Measurements from ENCODE around the gene CD9. TPM values are rescaled to one million over a fixed set of nuclear protein-coding genes. Genes with fewer than 3 reads are reported as not detected.

The CD9 gene
- polyA plus RNA-seq, 1 donor (not counting 4 experiments of a cell fraction or from before 2014, with no cell fraction given) = 1,084 TPM

DNA sequence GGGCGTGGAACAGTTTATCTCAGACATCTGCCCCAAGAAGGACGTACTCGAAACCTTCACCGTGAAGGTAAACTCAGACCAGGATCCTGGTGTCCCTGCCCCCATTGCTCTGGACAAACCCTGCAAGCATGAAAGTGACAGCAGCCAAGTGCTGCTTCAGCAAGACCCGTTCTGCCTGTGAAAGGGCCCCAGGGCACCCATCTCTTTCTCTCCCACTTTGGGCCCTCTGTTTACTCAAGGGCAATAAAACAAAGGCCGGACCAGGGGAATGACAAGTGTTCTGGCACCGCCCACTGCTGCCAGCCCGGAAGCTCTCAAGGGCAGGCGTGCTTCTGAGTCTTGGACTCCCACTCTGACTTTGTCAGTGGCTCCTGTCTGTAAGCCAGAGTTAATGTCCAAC, 35.3 kb downstream of the CD9 start:
- H3K79me2 ChIP-seq (ENCODE audit: control insufficient read depth, insufficient read depth, low read length) = peaks cover 25% of the 10 kb centered on the region
- peaks cover 2% of the 10 kb centered on the region for H4K20me1 ChIP-seq (ENCODE audit: control insufficient read depth, extremely low read depth, insufficient read depth, low read length)
- peaks cover 54 to 60% of the 10 kb centered on the region in 2 experiments for H3K36me3 ChIP-seq (ENCODE audit: control insufficient read depth in 2 of 2, extremely low read depth in 1 of 2, insufficient read depth in 2 of 2, low read length in 2 of 2)
- H2AFZ ChIP-seq (ENCODE audit: control insufficient read depth, low read length) = no peak overlapping the region
- H3K9me3 ChIP-seq (ENCODE audit: control insufficient read depth, low read depth, low read length) = no peaks in the 10 kb centered on the region
- no peak overlapping the region for H3K4me3 ChIP-seq (ENCODE audit: control insufficient read depth in 2 of 3, extremely low read depth in 1 of 3, insufficient read depth in 2 of 3, low read depth in 1 of 3, low read length in 3 of 3)
- no peaks in the 10 kb centered on the region for H3K27me3 ChIP-seq (ENCODE audit: control insufficient read depth, extremely low read depth, insufficient read depth, low read length)
- FAIRE-seq (no peak), DNase-seq (ENCODE audit: low read depth, low spot score) (no peak)
- H3K27ac ChIP-seq (ENCODE audit: control insufficient read depth, insufficient read depth, low read length) = no peak overlapping the region
- H3K4me1 ChIP-seq (ENCODE audit: control insufficient read depth, extremely low read depth, insufficient read depth, low read length) = peaks cover 15% of the 10 kb centered on the region
- no peaks in the 10 kb centered on the region for H3K9me1 ChIP-seq (ENCODE audit: control insufficient read depth, extremely low read depth, insufficient read depth, low read length)
- H3K9ac ChIP-seq (ENCODE audit: control insufficient read depth, extremely low read depth, insufficient read depth, low read length) = no peak overlapping the region
- no peak for TF ChIP-seq EZH2 (IDR thresholded peaks at IDR 0.05; ENCODE audit: low read length)
- TF ChIP-seq, protein P1, sequence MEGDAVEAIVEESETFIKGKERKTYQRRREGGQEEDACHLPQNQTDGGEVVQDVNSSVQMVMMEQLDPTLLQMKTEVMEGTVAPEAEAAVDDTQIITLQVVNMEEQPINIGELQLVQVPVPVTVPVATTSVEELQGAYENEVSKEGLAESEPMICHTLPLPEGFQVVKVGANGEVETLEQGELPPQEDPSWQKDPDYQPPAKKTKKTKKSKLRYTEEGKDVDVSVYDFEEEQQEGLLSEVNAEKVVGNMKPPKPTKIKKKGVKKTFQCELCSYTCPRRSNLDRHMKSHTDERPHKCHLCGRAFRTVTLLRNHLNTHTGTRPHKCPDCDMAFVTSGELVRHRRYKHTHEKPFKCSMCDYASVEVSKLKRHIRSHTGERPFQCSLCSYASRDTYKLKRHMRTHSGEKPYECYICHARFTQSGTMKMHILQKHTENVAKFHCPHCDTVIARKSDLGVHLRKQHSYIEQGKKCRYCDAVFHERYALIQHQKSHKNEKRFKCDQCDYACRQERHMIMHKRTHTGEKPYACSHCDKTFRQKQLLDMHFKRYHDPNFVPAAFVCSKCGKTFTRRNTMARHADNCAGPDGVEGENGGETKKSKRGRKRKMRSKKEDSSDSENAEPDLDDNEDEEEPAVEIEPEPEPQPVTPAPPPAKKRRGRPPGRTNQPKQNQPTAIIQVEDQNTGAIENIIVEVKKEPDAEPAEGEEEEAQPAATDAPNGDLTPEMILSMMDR (optimal IDR thresholded peaks at IDR 0.05 in 1 of 3, IDR thresholded peaks at IDR 0.05 in 1 of 3, conservative IDR thresholded peaks at IDR 0.05 in 1 of 3; ENCODE audit: extremely low read depth in 1 of 3, insufficient read depth in 2 of 3, low read length in 3 of 3) = no peak
- dilution Hi-C loops (cut with MboI; ENCODE audit: extremely low pct_ligation_motif_present, low sequenced_read_pairs) = no loop called here
- H3K4me2 ChIP-seq (ENCODE audit: control insufficient read depth, extremely low read depth, insufficient read depth, low read depth, low read length) = no peak overlapping the region

DNA sequence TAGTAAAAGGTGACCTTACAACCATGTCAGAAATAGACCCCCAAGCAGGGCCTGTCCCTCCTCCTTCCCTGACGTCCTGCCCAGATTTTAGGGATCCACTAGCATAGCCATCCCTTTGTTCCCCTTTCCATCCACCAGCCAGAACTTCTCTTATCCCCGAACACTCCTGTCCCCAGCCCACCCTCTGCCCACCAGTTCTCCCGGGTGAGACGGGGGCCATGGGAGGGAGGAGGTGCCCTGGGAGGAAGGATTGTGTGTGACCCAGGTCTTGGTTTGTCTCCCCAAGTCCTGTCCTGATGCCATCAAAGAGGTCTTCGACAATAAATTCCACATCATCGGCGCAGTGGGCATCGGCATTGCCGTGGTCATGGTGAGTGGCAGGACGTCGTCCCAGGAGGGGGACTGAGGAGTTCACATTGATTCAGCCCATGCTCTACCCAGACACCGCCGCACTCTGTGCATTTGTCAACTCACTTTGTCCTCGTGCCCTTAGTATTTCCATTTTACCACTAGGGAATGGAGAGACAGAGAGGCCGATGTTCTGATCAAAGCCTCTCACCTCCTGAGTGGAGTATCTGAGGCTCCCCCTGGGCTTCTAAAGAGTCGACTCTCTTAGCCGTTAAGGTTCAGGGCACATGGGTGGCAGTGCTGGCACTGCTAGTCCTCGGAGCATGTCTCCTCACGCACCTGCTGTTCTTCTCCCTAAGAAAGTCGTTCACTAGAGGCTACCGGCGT, 35.9 kb downstream of the CD9 start:
- H3K9ac ChIP-seq (ENCODE audit: control insufficient read depth, extremely low read depth, insufficient read depth, low read length) = no peak overlapping the region
- H3K9me3 ChIP-seq (ENCODE audit: control insufficient read depth, low read depth, low read length) = no peaks in the 10 kb centered on the region
- no peak overlapping the region for H2AFZ ChIP-seq (ENCODE audit: control insufficient read depth, low read length)
- dilution Hi-C loops (cut with MboI; ENCODE audit: extremely low pct_ligation_motif_present, low sequenced_read_pairs) = no loop called here
- H3K36me3 ChIP-seq (ENCODE audit: control insufficient read depth in 2 of 2, extremely low read depth in 1 of 2, insufficient read depth in 2 of 2, low read length in 2 of 2) = peaks cover 51 to 59% of the 10 kb centered on the region in 2 experiments
- peaks cover 2% of the 10 kb centered on the region for H4K20me1 ChIP-seq (ENCODE audit: control insufficient read depth, extremely low read depth, insufficient read depth, low read length)
- no peak overlapping the region for H3K4me2 ChIP-seq (ENCODE audit: control insufficient read depth, extremely low read depth, insufficient read depth, low read depth, low read length)
- peaks cover 9% of the 10 kb centered on the region for H3K4me1 ChIP-seq (ENCODE audit: control insufficient read depth, extremely low read depth, insufficient read depth, low read length)
- no peak overlapping the region for H3K27ac ChIP-seq (ENCODE audit: control insufficient read depth, insufficient read depth, low read length)
- FAIRE-seq = no peak
- TF ChIP-seq, protein P1 (optimal IDR thresholded peaks at IDR 0.05 in 1 of 3, IDR thresholded peaks at IDR 0.05 in 1 of 3, conservative IDR thresholded peaks at IDR 0.05 in 1 of 3; ENCODE audit: extremely low read depth in 1 of 3, insufficient read depth in 2 of 3, low read length in 3 of 3) = no peak
- no peak for TF ChIP-seq EZH2 (IDR thresholded peaks at IDR 0.05; ENCODE audit: low read length)
- DNase-seq (ENCODE audit: low read depth, low spot score) = no peak
- H3K4me3 ChIP-seq (ENCODE audit: control insufficient read depth in 2 of 3, extremely low read depth in 1 of 3, insufficient read depth in 2 of 3, low read depth in 1 of 3, low read length in 3 of 3) = no peak overlapping the region
- H3K27me3 ChIP-seq (ENCODE audit: control insufficient read depth, extremely low read depth, insufficient read depth, low read length) = no peaks in the 10 kb centered on the region
- H3K79me2 ChIP-seq (ENCODE audit: control insufficient read depth, insufficient read depth, low read length) = peaks cover 20% of the 10 kb centered on the region
- H3K9me1 ChIP-seq (ENCODE audit: control insufficient read depth, extremely low read depth, insufficient read depth, low read length) = no peaks in the 10 kb centered on the region
